GM12865 (cell line): ENCODE results near the gene NLRC3.
"Not testable (repeated sequence)": the region's sequence is repeated elsewhere in the genome, so short reads cannot be mapped to it uniquely, and the experiment has no call there.

Source experiments
- DNase-seq: peaks from one replicate; pipeline ENCODE4 v3.0.0; 2010; ENCODE audit warnings: low read depth
- H3K4me3 ChIP-seq: 2 replicates; pipeline ENCODE4 v1.5.1; 2011; ENCODE audit warnings: mild to moderate bottlenecking, low read depth, low read length, control low read depth
- CTCF ChIP-seq: IDR thresholded peaks from 2 replicates; pipeline ENCODE4 v1.5.1; 2011; ENCODE audit warnings: low read length, control low read depth, low read depth, inconsistent platforms; ENCODE audit not compliant: insufficient read depth; ENCODE audit errors: missing control alignments

NLRC3 gene

GRCh38 chr16:3529175-3529574 is 48.0 kb downstream of the NLRC3 start:
- H3K4me3 ChIP-seq: no peak overlapping the region
- no peak for TF ChIP-seq CTCF
- no peak for DNase-seq

GRCh38 chr16:3528406-3528805 is 48.8 kb downstream of the NLRC3 start:
- no peak for DNase-seq
- TF ChIP-seq CTCF: no peak
- H3K4me3 ChIP-seq: no peak overlapping the region

- peak; percentile 69 for TF ChIP-seq CTCF
- H3K4me3 ChIP-seq: not testable (repeated sequence)
- peak; percentile 74 for DNase-seq
Measured at GRCh38 chr16:3527216-3527829, 49.9 kb downstream of the NLRC3 start.

- TF ChIP-seq CTCF: no peak
- H3K4me3 ChIP-seq: no peak overlapping the region
- no peak for DNase-seq
Measured at GRCh38 chr16:3525951-3526350, 51.3 kb downstream of the NLRC3 start.

GRCh38 chr16:3523281-3523680 is 53.9 kb downstream of the NLRC3 start:
- no peak overlapping the region for H3K4me3 ChIP-seq
- DNase-seq: no peak
- TF ChIP-seq CTCF: no peak

GRCh38 chr16:3520841-3521240 is 56.4 kb downstream of the NLRC3 start:
- no peak for DNase-seq
- TF ChIP-seq CTCF: no peak
- no peak overlapping the region for H3K4me3 ChIP-seq

GRCh38 chr16:3520413-3520812 is 56.8 kb downstream of the NLRC3 start:
- no peak for TF ChIP-seq CTCF
- DNase-seq: no peak

More at GRCh38 chr16:3520413-3520812, 56.8 kb downstream of the NLRC3 start:
- H3K4me3 ChIP-seq: no peak overlapping the region
